Upper lobe of left lung (tissue), 4 donors: Measurements from ENCODE around the gene HLA-DRB5.

Experiments used
- CTCF ChIP-seq, 6 experiments: fragments of 450-650 bp in 4 of 6; fragments of 200-600 bp in 2 of 6; sonication (generic) in 2 of 6; IDR thresholded peaks; one replicate each; pipeline ENCODE4 v1.5.1; 2016 to 2019; ENCODE audit warnings: antibody characterized with exemption in 6 of 6
- POLR2A ChIP-seq, 4 donors: fragments of 450-650 bp; IDR thresholded peaks; one replicate each; pipeline ENCODE4 v1.5.1; 2016 to 2017; ENCODE audit warnings: antibody characterized with exemption in 4 of 4, mild to moderate bottlenecking in 2 of 4

- TF ChIP-seq CTCF (IDR thresholded peaks at IDR 0.05) (no peak), POLR2A (IDR thresholded peaks at IDR 0.05) (no peak)
Measured at GRCh38 chr6:32566957-32567356, 36.9 kb upstream of the HLA-DRB5 start.
